Neural progenitor cell (in vitro differentiated cells): ENCODE results near the gene KPNA4. TPM values are rescaled to one million over a fixed set of nuclear protein-coding genes. Genes with fewer than 3 reads are reported as not detected.

ENCODE experiments used
- DNase-seq: peaks from one replicate; pipeline ENCODE4 v3.0.0-alpha.2; 2016; ENCODE audit warnings: low spot score
- H2AFZ ChIP-seq: fragments of 200-600 bp; sonication (generic); replicated peaks from 2 replicates; pipeline ENCODE4 v1.6.1; 2016; ENCODE audit warnings: antibody characterized with exemption
- H3F3A ChIP-seq: fragments of 200-600 bp; sonication (generic); 2 replicates; pipeline ENCODE4 v1.6.1; 2016; ENCODE audit warnings: antibody characterized with exemption, low read depth
- H3K27ac ChIP-seq: fragments of 200-600 bp; sonication (generic); 2 replicates; pipeline ENCODE4 v1.5.1; 2016; ENCODE audit warnings: mild to moderate bottlenecking
- H3K27me3 ChIP-seq: fragments of 200-600 bp; sonication (generic); 2 replicates; pipeline ENCODE4 v1.6.1; 2016; ENCODE audit warnings: mild to moderate bottlenecking, moderate library complexity
- H3K36me3 ChIP-seq: fragments of 200-600 bp; sonication (generic); 2 replicates; pipeline ENCODE4 v1.5.1; 2016
- H3K4me1 ChIP-seq: fragments of 200-600 bp; sonication (generic); 2 replicates; pipeline ENCODE4 v1.6.1; 2016; ENCODE audit warnings: mixed run types
- H3K4me2 ChIP-seq: fragments of 200-600 bp; sonication (generic); 2 replicates; pipeline ENCODE4 v1.6.1; 2016
- H3K4me3 ChIP-seq: fragments of 200-600 bp; sonication (generic); 2 replicates; pipeline ENCODE4 v1.5.1; 2016
- H3K79me2 ChIP-seq: fragments of 200-600 bp; sonication (generic); 2 replicates; pipeline ENCODE4 v1.6.1; 2016; ENCODE audit warnings: low read depth
- H3K9ac ChIP-seq: fragments of 200-600 bp; sonication (generic); 2 replicates; pipeline ENCODE4 v1.6.1; 2016
- H3K9me3 ChIP-seq: fragments of 200-600 bp; sonication (generic); 2 replicates; pipeline ENCODE4 v1.5.1; 2016; ENCODE audit warnings: low read depth
- H4K20me1 ChIP-seq: fragments of 200-600 bp; sonication (generic); 2 replicates; pipeline ENCODE4 v1.6.1; 2016; ENCODE audit warnings: low read depth
- H3K27ac Mint-ChIP-seq: 3 replicates; pipeline ENCODE4 v1.8.0; 2021; ENCODE audit warnings: mixed read lengths
- H3K27me3 Mint-ChIP-seq: 2 replicates; pipeline ENCODE4 v1.8.0; 2022; ENCODE audit warnings: low read depth, mild to moderate bottlenecking, inconsistent platforms, moderate library complexity, mixed read lengths; ENCODE audit not compliant: insufficient read depth
- H3K36me3 Mint-ChIP-seq: 3 replicates; pipeline ENCODE4 v1.8.0; 2021; ENCODE audit warnings: mixed read lengths
- H3K4me1 Mint-ChIP-seq: 3 replicates; pipeline ENCODE4 v1.8.0; 2021; ENCODE audit warnings: mixed read lengths
- H3K4me3 Mint-ChIP-seq: 3 replicates; pipeline ENCODE4 v1.8.0; 2021; ENCODE audit warnings: mild to moderate bottlenecking, moderate library complexity, mixed read lengths
- H3K9me3 Mint-ChIP-seq: 3 replicates; pipeline ENCODE4 v1.8.0; 2020; ENCODE audit warnings: mixed read lengths
- EZH2 ChIP-seq: fragments of 200-600 bp; sonication (generic); IDR thresholded peaks from 2 replicates; pipeline ENCODE4 v1.6.1; 2017; ENCODE audit warnings: antibody characterized with exemption, mild to moderate bottlenecking, moderate library complexity
- EZH2phosphoT487 ChIP-seq: fragments of 200-600 bp; sonication (generic); IDR thresholded peaks from 2 replicates; pipeline ENCODE4 v1.6.1; 2017; ENCODE audit warnings: antibody characterized with exemption
- total RNA-seq: library from RNA; depleted of rRNA; stranded (reverse); fragments of >200 nt; gene quantifications from 2 replicates; pipeline ENCODE4 v1.2.3, GENCODE V29; 2015; ENCODE audit warnings: low replicate concordance
- TF ChIP-seq, protein P1 (sequence below): fragments of 200-600 bp; sonication (generic); IDR thresholded peaks from 2 replicates; pipeline ENCODE4 v1.5.1; 2017; ENCODE audit warnings: antibody characterized with exemption, mild to moderate bottlenecking

The KPNA4 gene
- total RNA-seq, 1 donor from 2014 or later, result 56.6 TPM

DNA sequence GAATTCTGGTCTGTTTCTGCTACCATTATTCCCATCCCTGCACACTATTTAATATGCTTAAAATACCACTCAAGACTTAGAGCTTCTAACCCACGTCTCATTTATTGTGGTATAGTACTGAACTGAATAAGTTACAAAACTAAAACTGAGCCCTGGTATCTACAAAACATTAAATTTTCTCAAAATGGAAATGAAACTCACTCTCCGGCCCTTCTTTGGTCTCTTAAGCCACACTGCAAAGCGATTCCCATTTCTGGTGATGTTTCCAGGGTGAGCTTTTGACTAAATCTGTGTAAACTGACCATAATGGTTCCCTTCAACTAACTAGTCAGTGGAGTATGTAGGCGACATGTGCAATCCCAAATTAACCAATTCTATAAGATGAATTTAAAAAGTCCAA is 18.6 kb downstream of the KPNA4 start:
- no peak for DNase-seq
- Histone ChIP-seq H3F3A (no peaks in the 10 kb centered on the region), H3K4me1 (no peaks in the 10 kb centered on the region), H3K79me2 (peaks cover 100% of the 10 kb centered on the region), H4K20me1 (peaks cover 36% of the 10 kb centered on the region), H3K4me3 (no peak overlapping the region), H3K9ac (no peak overlapping the region), H3K27me3 (no peaks in the 10 kb centered on the region), H3K9me3 (peaks cover 27% of the 10 kb centered on the region), H3K36me3 (peaks cover 27% of the 10 kb centered on the region), H3K4me2 (no peak overlapping the region), H2AFZ (no peak overlapping the region), H3K27ac (no peak overlapping the region)
- no peaks in the 10 kb centered on the region for H3K27me3 Mint-ChIP-seq
- TF ChIP-seq EZH2phosphoT487, result no peak
- no peak for TF ChIP-seq EZH2
- TF ChIP-seq, protein P1, sequence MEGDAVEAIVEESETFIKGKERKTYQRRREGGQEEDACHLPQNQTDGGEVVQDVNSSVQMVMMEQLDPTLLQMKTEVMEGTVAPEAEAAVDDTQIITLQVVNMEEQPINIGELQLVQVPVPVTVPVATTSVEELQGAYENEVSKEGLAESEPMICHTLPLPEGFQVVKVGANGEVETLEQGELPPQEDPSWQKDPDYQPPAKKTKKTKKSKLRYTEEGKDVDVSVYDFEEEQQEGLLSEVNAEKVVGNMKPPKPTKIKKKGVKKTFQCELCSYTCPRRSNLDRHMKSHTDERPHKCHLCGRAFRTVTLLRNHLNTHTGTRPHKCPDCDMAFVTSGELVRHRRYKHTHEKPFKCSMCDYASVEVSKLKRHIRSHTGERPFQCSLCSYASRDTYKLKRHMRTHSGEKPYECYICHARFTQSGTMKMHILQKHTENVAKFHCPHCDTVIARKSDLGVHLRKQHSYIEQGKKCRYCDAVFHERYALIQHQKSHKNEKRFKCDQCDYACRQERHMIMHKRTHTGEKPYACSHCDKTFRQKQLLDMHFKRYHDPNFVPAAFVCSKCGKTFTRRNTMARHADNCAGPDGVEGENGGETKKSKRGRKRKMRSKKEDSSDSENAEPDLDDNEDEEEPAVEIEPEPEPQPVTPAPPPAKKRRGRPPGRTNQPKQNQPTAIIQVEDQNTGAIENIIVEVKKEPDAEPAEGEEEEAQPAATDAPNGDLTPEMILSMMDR, result no peak
- H3K4me3 Mint-ChIP-seq, result no peak overlapping the region
- H3K9me3 Mint-ChIP-seq, result peaks cover 62% of the 10 kb centered on the region
- peaks cover 77% of the 10 kb centered on the region for H3K36me3 Mint-ChIP-seq
- no peak overlapping the region for H3K27ac Mint-ChIP-seq
- H3K4me1 Mint-ChIP-seq, result no peaks in the 10 kb centered on the region

DNA sequence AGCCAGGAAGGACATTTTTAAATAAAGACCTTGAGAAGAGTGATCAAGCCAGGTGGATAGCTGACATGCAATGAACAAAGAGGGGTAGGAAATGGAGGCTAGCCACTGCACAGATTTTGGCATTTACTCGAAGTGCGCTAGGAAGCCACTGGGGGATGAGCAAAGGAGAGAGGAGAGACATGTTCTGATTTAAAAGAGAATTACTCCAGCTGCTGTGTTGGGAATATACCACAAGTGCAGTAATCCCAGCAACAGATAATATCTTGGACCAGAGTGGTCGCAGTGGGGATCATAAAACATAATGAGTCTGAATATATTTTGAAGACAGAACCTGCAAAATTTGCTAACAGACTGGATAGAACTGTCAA is 19.9 kb downstream of the KPNA4 start:
- Mint-ChIP-seq H3K27me3 (no peaks in the 10 kb centered on the region), H3K4me3 (no peak overlapping the region), H3K9me3 (peaks cover 53% of the 10 kb centered on the region), H3K27ac (no peak overlapping the region), H3K36me3 (peaks cover 69% of the 10 kb centered on the region), H3K4me1 (no peaks in the 10 kb centered on the region)
- H3F3A ChIP-seq, result peaks cover under 1% of the 10 kb centered on the region
- peaks cover 3% of the 10 kb centered on the region for H3K4me1 ChIP-seq
- no peak overlapping the region for H2AFZ ChIP-seq
- TF ChIP-seq, protein P1, result no peak
- TF ChIP-seq EZH2phosphoT487 (no peak), EZH2 (no peak)
- DNase-seq, result no peak
- H3K9ac ChIP-seq, result no peak overlapping the region
- H3K4me3 ChIP-seq, result no peak overlapping the region
- no peak overlapping the region for H3K27ac ChIP-seq
- H3K27me3 ChIP-seq, result no peaks in the 10 kb centered on the region
- peaks cover 22% of the 10 kb centered on the region for H3K9me3 ChIP-seq
- peaks cover 47% of the 10 kb centered on the region for H4K20me1 ChIP-seq
- peaks cover 25% of the 10 kb centered on the region for H3K36me3 ChIP-seq
- H3K79me2 ChIP-seq, result peaks cover 100% of the 10 kb centered on the region
- no peak overlapping the region for H3K4me2 ChIP-seq

DNA sequence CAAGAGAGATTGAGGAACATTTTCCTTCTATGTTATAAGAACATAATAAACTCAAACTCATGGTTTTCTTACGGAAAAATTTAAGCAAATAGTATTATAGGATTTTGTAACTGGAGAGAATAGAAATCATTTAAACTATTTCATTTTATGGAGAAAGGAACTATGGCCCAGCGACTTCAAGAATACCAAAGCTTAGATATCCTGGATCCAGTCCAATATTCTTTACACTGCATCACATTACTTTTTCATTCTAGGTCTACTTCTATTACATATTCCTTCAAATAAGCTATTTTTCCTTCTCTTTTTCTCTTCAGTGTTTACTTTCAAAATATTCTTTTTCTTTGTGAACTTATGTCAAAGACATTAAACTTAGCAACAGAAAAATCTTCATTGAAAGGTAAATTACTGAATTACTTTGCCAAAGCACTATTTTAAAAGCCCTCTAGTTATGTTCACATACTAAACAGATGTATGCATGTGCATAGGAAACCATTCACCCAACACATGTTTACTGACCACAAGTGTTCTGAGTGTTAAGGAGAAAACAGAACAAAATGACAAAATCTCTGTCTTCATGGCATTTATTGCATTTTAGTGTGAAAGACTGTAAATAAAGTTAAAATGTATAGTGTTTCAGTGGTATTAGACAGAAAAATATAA is 20.4 kb downstream of the KPNA4 start:
- no peak overlapping the region for H3K9ac ChIP-seq
- Mint-ChIP-seq H3K36me3 (peaks cover 64% of the 10 kb centered on the region), H3K27ac (no peak overlapping the region), H3K4me3 (no peak overlapping the region), H3K4me1 (no peaks in the 10 kb centered on the region), H3K9me3 (peaks cover 50% of the 10 kb centered on the region), H3K27me3 (no peaks in the 10 kb centered on the region)
- no peak overlapping the region for H3K27ac ChIP-seq
- peaks cover 100% of the 10 kb centered on the region for H3K79me2 ChIP-seq
- no peaks in the 10 kb centered on the region for H3K27me3 ChIP-seq
- TF ChIP-seq EZH2, result no peak
- TF ChIP-seq, protein P1, result no peak
- no peak for TF ChIP-seq EZH2phosphoT487
- H4K20me1 ChIP-seq, result peaks cover 52% of the 10 kb centered on the region
- no peak overlapping the region for H2AFZ ChIP-seq
- peaks cover 4% of the 10 kb centered on the region for H3F3A ChIP-seq
- no peak for DNase-seq
- no peak overlapping the region for H3K4me2 ChIP-seq
- H3K9me3 ChIP-seq, result peaks cover 17% of the 10 kb centered on the region
- no peak overlapping the region for H3K4me3 ChIP-seq
- peaks cover 19% of the 10 kb centered on the region for H3K36me3 ChIP-seq
- H3K4me1 ChIP-seq, result peaks cover 3% of the 10 kb centered on the region
